GM21381 (cell line): ENCODE results near the gene CCDC141.
"Not testable (repeated sequence)": the region's sequence is repeated elsewhere in the genome, so short reads cannot be mapped to it uniquely, and the experiment has no call there.

Experiments
- ATAC-seq: cut with Tn5 transposase; IDR thresholded peaks from one replicate; pipeline ENCODE4 v1.9.1; 2021; ENCODE audit warnings: mild to moderate bottlenecking, moderate library complexity; ENCODE audit not compliant: unreplicated experiment

The CCDC141 gene

GRCh38 chr2:179045602-179046001 lies 4.3 kb downstream of the CCDC141 start:
- ATAC-seq, result not testable (repeated sequence)

- ATAC-seq, result no peak
Observed at GRCh38 chr2:179044500-179044899, 5.4 kb downstream of the CCDC141 start.

GRCh38 chr2:179037807-179038206 lies 12.1 kb downstream of the CCDC141 start:
- no peak for ATAC-seq

- no peak for ATAC-seq
Observed at GRCh38 chr2:179036353-179036905, 13.5 kb downstream of the CCDC141 start.

GRCh38 chr2:179031731-179032408 lies 18.1 kb downstream of the CCDC141 start:
- peak; percentile 97 for ATAC-seq

GRCh38 chr2:179024445-179024844 lies 25.5 kb downstream of the CCDC141 start:
- ATAC-seq, result no peak

- ATAC-seq, result no peak
Observed at GRCh38 chr2:179022685-179023084, 27.3 kb downstream of the CCDC141 start.

- peak; percentile 72 for ATAC-seq
Observed at GRCh38 chr2:179021258-179021657, 28.7 kb downstream of the CCDC141 start.

GRCh38 chr2:179020156-179020750 lies 29.7 kb downstream of the CCDC141 start:
- peak; percentile 42 for ATAC-seq

- ATAC-seq, result no peak
Observed at GRCh38 chr2:179019260-179019659, 30.7 kb downstream of the CCDC141 start.

GRCh38 chr2:179017773-179018357 lies 32.1 kb downstream of the CCDC141 start:
- ATAC-seq, result no peak

- not testable (repeated sequence) for ATAC-seq
Observed at GRCh38 chr2:179014189-179014588, 35.7 kb downstream of the CCDC141 start.

- no peak for ATAC-seq
Observed at GRCh38 chr2:179005976-179006375, 44.0 kb downstream of the CCDC141 start.

- no peak for ATAC-seq
Observed at GRCh38 chr2:178999476-178999875, 50.5 kb downstream of the CCDC141 start.

- ATAC-seq, result peak; percentile 73
Observed at GRCh38 chr2:178998539-178998938, 51.4 kb downstream of the CCDC141 start.

- no peak for ATAC-seq
Observed at GRCh38 chr2:178997477-178997876, 52.5 kb downstream of the CCDC141 start.

GRCh38 chr2:178997067-178997466 lies 52.9 kb downstream of the CCDC141 start:
- ATAC-seq, result no peak

- no peak for ATAC-seq
Observed at GRCh38 chr2:178994264-178994663, 55.7 kb downstream of the CCDC141 start.

- ATAC-seq, result no peak
Observed at GRCh38 chr2:178993788-178994187, 56.1 kb downstream of the CCDC141 start.

GRCh38 chr2:178992719-178993118 lies 57.2 kb downstream of the CCDC141 start:
- not testable (repeated sequence) for ATAC-seq

GRCh38 chr2:178990533-178991241 lies 59.2 kb downstream of the CCDC141 start:
- ATAC-seq, result peak; percentile 82
